Activated CD8-positive, alpha-beta T cell treated with anti-CD3 and anti-CD28 coated beads for 36 hours (primary cell): ENCODE measurements around the gene TLR8. TPM values are rescaled to one million over a fixed set of nuclear protein-coding genes. Genes with fewer than 3 reads are reported as not detected.

Experiments
- ATAC-seq: fragments of 200-7000 bp; cut with Tn5 transposase; one replicate; pipeline ENCODE4 v1.10.0; 2021; ENCODE audit warnings: mild to moderate bottlenecking, moderate library complexity
- CTCF ChIA-PET: fragments of 350-600 bp; sonication (Branson Sonifier 250); formaldehyde crosslinking; loops from one replicate; lab custom pipeline; 2021; ENCODE audit warnings: antibody characterized with exemption; lab: Charles Lee
- POLR2A ChIA-PET: fragments of 350-600 bp; sonication (Branson Sonifier 250); formaldehyde crosslinking; loops from one replicate; lab custom pipeline; 2021; ENCODE audit warnings: antibody characterized with exemption; lab: Charles Lee
- DNase-seq: peaks from one replicate; pipeline ENCODE4 v3.0.0-alpha.2; 2020
- H3K27ac Mint-ChIP-seq: one replicate; pipeline ENCODE4 v1.8.0; 2021; ENCODE audit warnings: mild to moderate bottlenecking, mixed read lengths
- H3K27me3 Mint-ChIP-seq: one replicate; pipeline ENCODE4 v1.8.0; 2021; ENCODE audit warnings: mixed read lengths
- H3K36me3 Mint-ChIP-seq: one replicate; pipeline ENCODE4 v1.8.0; 2021; ENCODE audit warnings: low read depth, mixed read lengths
- H3K4me1 Mint-ChIP-seq: one replicate; pipeline ENCODE4 v1.8.0; 2021; ENCODE audit warnings: low read depth, mixed read lengths
- H3K4me3 Mint-ChIP-seq: one replicate; pipeline ENCODE4 v1.8.0; 2021; ENCODE audit warnings: mild to moderate bottlenecking, moderate library complexity, mixed read lengths
- H3K9me3 Mint-ChIP-seq: one replicate; pipeline ENCODE4 v1.8.0; 2021; ENCODE audit warnings: mixed read lengths
- intact Hi-C: fragments of 100-400 bp; cut with micrococcal nuclease; formaldehyde crosslinking; loops from one replicate; pipeline ENCODE4 v1.10.0; 2022
- total RNA-seq, 2 experiments: library from RNA; stranded (reverse); gene quantifications; one replicate each; pipeline ENCODE4 v1.2.3, GENCODE V29; 2021
- TF ChIP-seq, protein P1 (sequence below): fragments of 200-600 bp; IDR thresholded peaks from one replicate; pipeline ENCODE4 v1.8.0; 2022; ENCODE audit warnings: antibody characterized with exemption, mild to moderate bottlenecking

The TLR8 gene
- total RNA-seq, 2 experiments from 2014 or later: not detected

DNA sequence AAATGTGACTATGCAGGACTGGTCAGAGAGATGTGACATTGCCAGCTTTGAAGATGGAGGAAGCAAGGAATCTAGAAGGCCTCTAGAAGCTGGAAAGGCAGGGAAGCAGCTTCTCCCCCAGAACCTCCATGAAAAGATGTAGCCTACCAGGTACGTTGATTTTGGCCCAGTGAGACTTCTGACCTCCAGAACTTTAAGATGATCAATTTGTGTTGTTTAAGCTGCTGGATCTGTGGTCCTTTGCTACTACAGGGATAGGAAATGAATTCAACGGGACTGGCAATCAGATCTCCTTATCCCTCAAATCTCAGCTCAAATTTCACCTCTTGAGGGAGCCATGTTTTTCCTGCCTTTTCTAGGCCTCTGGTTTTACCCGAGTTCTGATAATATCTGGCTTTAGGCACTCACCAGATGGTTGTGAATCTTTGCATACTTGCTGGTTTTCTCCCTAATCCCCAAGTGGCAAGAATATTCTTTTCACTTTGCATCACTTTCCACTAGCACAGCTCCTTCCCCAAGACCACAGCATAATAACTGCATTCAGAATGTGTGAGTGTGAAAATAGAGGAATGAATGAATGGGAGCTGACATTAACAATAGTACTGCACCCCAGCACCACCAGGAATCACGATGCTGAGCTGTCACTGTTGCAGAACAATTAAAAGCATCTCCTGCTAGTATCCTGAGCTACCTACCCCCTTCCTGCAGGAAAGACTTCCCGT is 42.9 kb downstream of the TLR8 start:
- DNase-seq (no peak), ATAC-seq (no peak)
- H3K36me3 Mint-ChIP-seq: peaks cover 2% of the 10 kb centered on the region
- H3K4me3 Mint-ChIP-seq: peak overlapping the region; percentile 81
- TF ChIP-seq, protein P1, sequence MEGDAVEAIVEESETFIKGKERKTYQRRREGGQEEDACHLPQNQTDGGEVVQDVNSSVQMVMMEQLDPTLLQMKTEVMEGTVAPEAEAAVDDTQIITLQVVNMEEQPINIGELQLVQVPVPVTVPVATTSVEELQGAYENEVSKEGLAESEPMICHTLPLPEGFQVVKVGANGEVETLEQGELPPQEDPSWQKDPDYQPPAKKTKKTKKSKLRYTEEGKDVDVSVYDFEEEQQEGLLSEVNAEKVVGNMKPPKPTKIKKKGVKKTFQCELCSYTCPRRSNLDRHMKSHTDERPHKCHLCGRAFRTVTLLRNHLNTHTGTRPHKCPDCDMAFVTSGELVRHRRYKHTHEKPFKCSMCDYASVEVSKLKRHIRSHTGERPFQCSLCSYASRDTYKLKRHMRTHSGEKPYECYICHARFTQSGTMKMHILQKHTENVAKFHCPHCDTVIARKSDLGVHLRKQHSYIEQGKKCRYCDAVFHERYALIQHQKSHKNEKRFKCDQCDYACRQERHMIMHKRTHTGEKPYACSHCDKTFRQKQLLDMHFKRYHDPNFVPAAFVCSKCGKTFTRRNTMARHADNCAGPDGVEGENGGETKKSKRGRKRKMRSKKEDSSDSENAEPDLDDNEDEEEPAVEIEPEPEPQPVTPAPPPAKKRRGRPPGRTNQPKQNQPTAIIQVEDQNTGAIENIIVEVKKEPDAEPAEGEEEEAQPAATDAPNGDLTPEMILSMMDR: no peak
- H3K27me3 Mint-ChIP-seq: no peaks in the 10 kb centered on the region
- no peaks in the 10 kb centered on the region for H3K9me3 Mint-ChIP-seq
- ChIA-PET CTCF (interaction anchor here (1.2 to 10.1 kb wide), 4 partner anchors 23 to 538 kb away, joined by 3 to 150 read pairs (median 18); partner anchors contain the start of gene TMSB4X), POLR2A (interaction anchor here (0.7 to 15.9 kb wide), 11 partner anchors 9 to 539 kb away, joined by 3 to 621 read pairs (median 4); partner anchors contain the start of gene TMSB4X)
- peak overlapping the region; percentile 95 for H3K27ac Mint-ChIP-seq
- intact Hi-C loops: no loop called here
- peaks cover 61% of the 10 kb centered on the region for H3K4me1 Mint-ChIP-seq

DNA sequence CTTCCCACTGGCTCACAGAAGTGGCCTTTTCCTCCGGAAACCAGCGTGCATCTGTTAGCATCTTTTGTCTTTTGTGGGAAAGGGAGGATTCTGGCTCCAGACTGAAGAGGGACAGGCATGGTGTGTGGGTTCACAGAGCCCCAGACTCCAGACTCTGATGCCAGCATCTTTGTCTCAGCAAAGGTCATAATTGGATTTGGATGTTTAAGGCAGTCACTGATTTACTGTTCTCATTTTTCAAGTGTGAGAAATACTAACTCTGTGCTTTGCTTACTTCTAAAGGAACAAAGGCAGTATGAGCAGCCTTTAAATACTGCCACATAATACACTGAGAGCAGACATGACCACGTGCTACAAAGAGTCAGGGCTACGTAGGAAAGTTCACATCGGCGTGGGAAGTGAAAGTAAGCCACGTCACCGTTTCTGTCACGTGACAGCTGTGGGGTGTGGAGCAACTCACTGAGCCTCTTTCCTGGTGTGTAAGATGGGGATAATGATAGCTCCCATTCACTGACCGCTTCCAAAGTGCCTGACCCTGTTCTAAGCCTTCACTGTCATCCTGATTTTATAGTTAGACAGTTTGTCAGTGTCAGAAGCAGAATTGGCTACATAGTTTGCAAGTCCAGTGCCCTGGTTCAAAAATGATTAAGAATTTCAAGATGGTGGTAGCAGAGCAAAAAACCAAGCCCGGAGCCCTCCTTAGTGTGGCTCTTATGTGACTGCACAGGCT is 43.7 kb downstream of the TLR8 start:
- H3K36me3 Mint-ChIP-seq: peaks cover 9% of the 10 kb centered on the region
- no peaks in the 10 kb centered on the region for H3K27me3 Mint-ChIP-seq
- ChIA-PET CTCF (interaction anchor here (1.2 to 10.1 kb wide), 7 partner anchors 22 to 538 kb away, joined by 3 to 150 read pairs (median 4); partner anchors contain the start of gene TMSB4X), POLR2A (interaction anchor here (0.6 to 15.9 kb wide), 22 partner anchors 9 to 719 kb away, joined by 3 to 621 read pairs (median 4); partner anchors contain the start of gene TMSB4X)
- H3K27ac Mint-ChIP-seq: peak overlapping the region; percentile 95
- peak; percentile 93 for DNase-seq
- peak overlapping the region; percentile 81 for H3K4me3 Mint-ChIP-seq
- intact Hi-C loops: loop anchor here (2.0 to 5.0 kb wide), 2 partner anchors 37 to 143 kb away; no protein-coding TSS in a partner anchor
- peak; percentile 54 for ATAC-seq
- TF ChIP-seq, protein P1: no peak
- peaks cover 66% of the 10 kb centered on the region for H3K4me1 Mint-ChIP-seq
- H3K9me3 Mint-ChIP-seq: no peaks in the 10 kb centered on the region

DNA sequence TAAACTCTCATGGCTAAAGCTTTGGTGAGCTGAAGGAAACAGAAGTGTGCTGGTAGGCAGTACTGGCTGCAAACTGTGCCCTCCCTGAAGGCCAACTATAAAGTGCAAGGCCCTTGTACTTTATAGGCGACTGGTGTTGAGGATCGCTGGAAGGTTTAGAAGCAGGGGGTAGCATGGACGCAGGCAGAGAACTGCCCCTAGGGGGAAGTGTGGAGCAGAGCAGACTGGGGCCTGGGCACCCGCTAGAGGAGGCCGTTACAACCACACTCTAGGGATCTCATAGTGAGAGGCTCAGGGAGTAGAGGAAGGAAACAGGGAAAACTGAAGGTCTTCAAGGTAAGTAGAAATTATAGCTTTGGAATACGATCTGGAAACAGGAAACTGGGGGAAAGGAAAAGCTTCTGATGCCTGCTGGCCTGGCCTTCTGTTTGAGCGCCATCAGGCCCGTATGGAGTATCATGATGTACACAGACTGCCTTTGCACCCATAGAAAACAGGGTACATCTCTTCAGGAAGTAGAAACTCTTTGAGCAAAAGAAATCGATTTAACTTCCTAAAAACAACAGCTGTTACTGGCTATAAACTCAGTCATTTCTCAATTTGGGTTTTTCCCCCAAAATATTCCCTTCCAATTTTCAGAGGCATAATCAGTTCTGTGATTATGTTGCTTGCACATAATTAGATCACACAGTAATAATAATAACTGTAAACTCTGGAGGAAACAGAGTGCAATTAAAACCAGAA is 44.6 kb downstream of the TLR8 start:
- H3K4me3 Mint-ChIP-seq: peak overlapping the region; percentile 81
- intact Hi-C loops: loop anchor here (2.0 to 5.0 kb wide), 2 partner anchors 36 to 142 kb away; no protein-coding TSS in a partner anchor
- ChIA-PET CTCF (interaction anchor here (0.6 to 10.1 kb wide), 10 partner anchors 21 to 537 kb away, joined by 3 to 150 read pairs (median 4); partner anchors contain the start of gene TMSB4X), POLR2A (interaction anchor here (0.6 to 15.9 kb wide), 17 partner anchors 8 to 718 kb away, joined by 3 to 621 read pairs (median 4); partner anchors contain the start of gene TMSB4X)
- H3K9me3 Mint-ChIP-seq: no peaks in the 10 kb centered on the region
- peak overlapping the region; percentile 95 for H3K27ac Mint-ChIP-seq
- no peaks in the 10 kb centered on the region for H3K27me3 Mint-ChIP-seq
- DNase-seq (peak; percentile 82), ATAC-seq (peak; percentile 73)
- peaks cover 67% of the 10 kb centered on the region for H3K4me1 Mint-ChIP-seq
- TF ChIP-seq, protein P1: peak; percentile 67
- peaks cover 10% of the 10 kb centered on the region for H3K36me3 Mint-ChIP-seq

DNA sequence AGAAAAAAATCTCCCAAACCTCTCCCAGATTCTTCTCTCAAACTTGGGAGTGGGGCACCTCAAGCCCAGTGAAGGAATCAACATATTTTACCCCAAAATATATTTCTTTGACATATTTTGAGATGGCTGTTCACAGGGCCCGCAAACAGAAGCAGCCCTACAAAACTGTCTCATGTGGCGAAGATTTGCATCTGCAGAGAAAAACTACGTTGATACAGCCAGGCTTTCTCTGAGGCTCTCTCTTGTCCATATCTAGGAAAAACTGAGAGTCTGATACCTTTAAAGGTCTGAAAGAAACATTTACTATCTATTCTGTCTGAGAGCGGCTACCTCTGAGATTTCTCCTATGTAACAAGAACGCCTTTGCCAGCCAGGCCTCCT is 45.2 kb downstream of the TLR8 start:
- DNase-seq: no peak
- Mint-ChIP-seq H3K27me3 (no peaks in the 10 kb centered on the region), H3K27ac (peak overlapping the region; percentile 95), H3K9me3 (no peaks in the 10 kb centered on the region), H3K4me3 (peak overlapping the region; percentile 81), H3K36me3 (peaks cover 10% of the 10 kb centered on the region), H3K4me1 (peaks cover 64% of the 10 kb centered on the region)
- ChIA-PET CTCF (interaction anchor here (0.6 to 10.1 kb wide), 10 partner anchors 20 to 536 kb away, joined by 3 to 150 read pairs (median 4); partner anchors contain the start of gene TMSB4X), POLR2A (interaction anchor here (1.2 to 15.9 kb wide), 10 partner anchors 23 to 539 kb away, joined by 3 to 621 read pairs (median 4); partner anchors contain the start of gene TMSB4X)
- TF ChIP-seq, protein P1: no peak
- intact Hi-C loops: loop anchor here (2.0 to 5.0 kb wide), 2 partner anchors 36 to 141 kb away; no protein-coding TSS in a partner anchor
- no peak for ATAC-seq
